Astrocyte of the cerebellum (primary cell): ENCODE data around the gene TMEM123.

Source experiments
- DNase-seq: peaks from one replicate; pipeline ENCODE4 v3.0.0-alpha.2; 2011; ENCODE audit warnings: low read depth
- H3K4me3 ChIP-seq: 2 replicates; pipeline ENCODE4 v1.5.1; 2011; ENCODE audit warnings: mild to moderate bottlenecking, low read depth, low read length, moderate library complexity
- in situ Hi-C: cut with HindIII; loops from 2 replicates; pipeline ENCODE4 v1.10.0; 2017; ENCODE audit warnings: low sequenced_read_pairs
- TF ChIP-seq, protein P1 (sequence below): IDR thresholded peaks from 2 replicates; pipeline ENCODE4 v1.5.1; 2012; ENCODE audit warnings: low read length, low read depth, moderate library complexity, mild to moderate bottlenecking; ENCODE audit errors: missing control alignments

Gene TMEM123

DNA sequence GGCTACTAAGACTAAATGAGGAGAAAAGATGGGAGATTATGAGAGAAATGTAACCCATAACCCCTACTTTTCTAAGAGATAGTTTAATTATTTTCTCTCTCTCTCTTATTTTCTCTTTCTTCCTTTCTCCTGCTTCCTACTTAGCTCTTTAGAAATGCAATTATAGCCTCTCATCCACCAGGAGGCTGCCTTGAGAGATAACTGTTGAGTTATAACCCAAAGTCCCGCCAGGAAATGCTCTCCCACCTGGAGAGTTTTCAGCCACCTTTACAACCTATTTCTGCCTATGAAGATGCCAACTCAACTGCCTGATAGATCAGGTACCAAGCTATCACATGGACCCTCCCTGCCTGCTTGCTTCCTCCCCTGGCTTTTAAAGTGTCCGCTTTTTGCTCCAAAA is 34.0 kb upstream of the TMEM123 start:
- DNase-seq: no peak
- in situ Hi-C loops: no loop called here
- H3K4me3 ChIP-seq: no peak overlapping the region
- TF ChIP-seq, protein P1, sequence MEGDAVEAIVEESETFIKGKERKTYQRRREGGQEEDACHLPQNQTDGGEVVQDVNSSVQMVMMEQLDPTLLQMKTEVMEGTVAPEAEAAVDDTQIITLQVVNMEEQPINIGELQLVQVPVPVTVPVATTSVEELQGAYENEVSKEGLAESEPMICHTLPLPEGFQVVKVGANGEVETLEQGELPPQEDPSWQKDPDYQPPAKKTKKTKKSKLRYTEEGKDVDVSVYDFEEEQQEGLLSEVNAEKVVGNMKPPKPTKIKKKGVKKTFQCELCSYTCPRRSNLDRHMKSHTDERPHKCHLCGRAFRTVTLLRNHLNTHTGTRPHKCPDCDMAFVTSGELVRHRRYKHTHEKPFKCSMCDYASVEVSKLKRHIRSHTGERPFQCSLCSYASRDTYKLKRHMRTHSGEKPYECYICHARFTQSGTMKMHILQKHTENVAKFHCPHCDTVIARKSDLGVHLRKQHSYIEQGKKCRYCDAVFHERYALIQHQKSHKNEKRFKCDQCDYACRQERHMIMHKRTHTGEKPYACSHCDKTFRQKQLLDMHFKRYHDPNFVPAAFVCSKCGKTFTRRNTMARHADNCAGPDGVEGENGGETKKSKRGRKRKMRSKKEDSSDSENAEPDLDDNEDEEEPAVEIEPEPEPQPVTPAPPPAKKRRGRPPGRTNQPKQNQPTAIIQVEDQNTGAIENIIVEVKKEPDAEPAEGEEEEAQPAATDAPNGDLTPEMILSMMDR: no peak

DNA sequence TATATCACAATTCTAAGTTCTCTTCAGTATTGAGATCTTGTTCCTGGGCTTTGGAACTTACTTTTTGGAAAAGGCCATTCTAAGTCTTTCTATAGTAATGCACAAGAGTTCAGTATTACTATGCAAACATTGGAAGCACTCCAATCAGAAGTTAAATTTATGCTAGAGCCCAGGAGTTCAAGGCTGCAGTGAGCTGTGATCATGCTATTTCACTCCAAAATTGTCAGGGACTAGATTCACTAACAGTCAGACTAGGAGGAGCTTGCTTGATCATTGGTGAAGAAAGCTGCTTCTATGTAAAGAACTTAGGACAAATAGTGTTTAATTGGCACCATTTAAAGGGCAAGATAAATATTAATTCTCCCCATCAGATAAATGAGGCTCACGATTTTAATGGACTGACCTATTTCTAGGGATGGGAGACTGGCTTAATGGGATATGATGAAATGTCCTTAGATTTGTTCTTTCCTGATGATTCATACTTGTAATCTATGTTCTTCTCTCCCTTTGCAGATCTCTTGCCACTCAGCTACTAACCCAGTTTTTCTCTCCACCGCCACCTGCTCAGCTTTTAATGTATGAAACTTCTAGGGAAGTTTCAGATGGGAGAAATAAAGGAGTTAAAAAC is 32.6 kb upstream of the TMEM123 start:
- in situ Hi-C loops: no loop called here
- no peak for DNase-seq
- no peak overlapping the region for H3K4me3 ChIP-seq
- TF ChIP-seq, protein P1: no peak

DNA sequence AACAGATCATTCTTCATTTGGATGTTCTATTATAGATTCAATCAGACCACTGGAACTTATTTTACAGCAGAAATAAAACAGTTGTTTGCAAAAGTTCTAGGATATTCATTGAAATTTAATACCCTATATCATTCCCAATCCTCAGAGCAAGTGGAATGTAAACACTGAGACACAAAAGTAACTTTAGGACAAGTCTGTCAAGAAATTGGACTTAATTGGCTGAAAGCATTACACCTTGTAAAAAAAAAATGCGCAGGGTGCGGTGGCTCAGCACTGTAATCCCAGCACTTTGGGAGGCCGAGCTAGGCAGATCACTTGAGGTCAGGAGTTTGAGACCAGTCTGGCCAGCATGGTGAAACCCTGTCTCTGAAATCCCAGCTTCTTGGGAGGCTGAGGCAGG is 29.9 kb upstream of the TMEM123 start:
- no peak for DNase-seq
- TF ChIP-seq, protein P1: no peak
- in situ Hi-C loops: no loop called here
- no peak overlapping the region for H3K4me3 ChIP-seq

DNA sequence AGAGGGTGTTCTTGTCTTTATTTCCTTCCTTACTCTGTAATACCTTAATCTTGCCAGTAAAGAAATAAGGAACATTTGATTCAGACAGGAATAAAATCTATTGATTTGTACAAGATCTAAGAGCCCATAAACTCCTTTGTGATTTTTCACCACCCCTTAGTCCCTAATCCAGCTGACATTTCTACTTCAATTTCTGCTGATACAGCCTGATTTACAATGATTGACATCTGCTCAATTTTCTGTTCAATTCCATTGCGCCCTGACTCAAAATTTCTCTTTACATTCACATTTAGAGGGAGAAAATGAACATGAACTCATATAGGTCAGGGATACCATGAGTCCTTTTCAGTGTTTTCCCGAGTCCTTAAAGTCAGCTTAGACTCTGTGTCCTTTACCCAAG is 27.2 kb upstream of the TMEM123 start:
- DNase-seq: no peak
- no peak overlapping the region for H3K4me3 ChIP-seq
- in situ Hi-C loops: no loop called here
- TF ChIP-seq, protein P1: no peak

DNA sequence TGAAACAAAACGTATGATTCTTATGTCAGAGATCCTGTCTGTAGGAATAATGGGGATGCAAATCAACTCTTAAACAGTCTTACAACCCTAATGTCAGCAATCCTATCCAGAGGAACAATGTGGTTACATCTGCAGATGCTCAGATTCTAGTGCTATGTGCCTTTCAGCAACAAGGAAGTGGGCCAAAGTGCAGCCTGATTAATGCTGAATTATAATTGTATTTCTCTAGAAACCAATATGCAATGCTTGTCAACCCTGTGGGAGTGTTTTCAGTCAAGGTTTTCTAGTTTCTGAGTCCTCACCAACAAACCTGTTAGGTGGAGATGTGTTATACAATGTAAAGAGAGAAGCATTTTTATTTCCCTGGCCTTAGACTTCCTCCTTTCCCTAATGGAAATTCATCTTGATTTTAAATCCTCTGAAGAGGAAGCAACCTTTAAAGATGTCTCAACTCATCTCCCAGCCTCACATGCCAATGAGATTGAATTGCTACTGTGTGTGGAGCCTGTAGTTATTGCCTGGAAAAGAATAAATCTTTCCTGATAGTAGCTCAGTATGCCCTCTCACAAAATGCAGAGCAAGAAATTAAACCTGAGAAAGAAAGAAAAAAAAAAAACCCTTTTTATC is 26.2 kb upstream of the TMEM123 start:
- DNase-seq: no peak
- no peak overlapping the region for H3K4me3 ChIP-seq
- TF ChIP-seq, protein P1: no peak
- in situ Hi-C loops: no loop called here

DNA sequence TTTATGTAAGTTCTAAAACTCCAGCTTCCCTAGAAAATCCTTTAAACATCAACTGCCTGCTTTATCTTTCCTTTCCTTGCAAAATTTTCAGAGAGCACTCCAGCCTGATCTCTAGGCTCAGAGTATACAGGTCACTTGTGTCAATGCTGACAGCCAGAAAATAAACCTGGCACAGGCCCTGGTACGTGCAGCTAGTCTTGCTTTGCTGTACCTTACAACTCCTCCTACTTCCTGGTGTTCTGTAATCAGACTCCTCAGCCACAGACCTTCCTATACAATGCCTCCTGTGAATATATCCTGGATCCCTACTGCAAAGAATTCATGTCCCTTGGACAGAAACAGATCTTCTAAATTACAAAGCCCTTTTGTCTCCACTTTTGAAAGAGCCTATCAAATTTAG is 24.2 kb upstream of the TMEM123 start:
- in situ Hi-C loops: no loop called here
- no peak for DNase-seq
- no peak overlapping the region for H3K4me3 ChIP-seq
- TF ChIP-seq, protein P1: no peak
